Sciatic nerve (tissue), 2 donors: Measurements from ENCODE around the gene PLAAT4. TPM values are rescaled to one million over a fixed set of nuclear protein-coding genes. Genes with fewer than 3 reads are reported as not detected.
"Not testable (repeated sequence)": the region's sequence is repeated elsewhere in the genome, so short reads cannot be mapped to it uniquely, and the experiment has no call there.

Source experiments
- ATAC-seq: fragments of 200-7000 bp; cut with Tn5 transposase; one replicate; pipeline ENCODE4 v1.9.1; 2020; ENCODE audit warnings: mild to moderate bottlenecking, moderate library complexity
- DNase-seq: peaks from one replicate; pipeline ENCODE4 v3.0.0-alpha.2; 2020; ENCODE audit warnings: low spot score
- intact Hi-C: fragments of 100-400 bp; cut with DNase I; formaldehyde crosslinking; loops from one replicate; pipeline ENCODE4 v1.14.2; 2022
- total RNA-seq: library from RNA; stranded (reverse); fragmentation: NEBNext Ultra II Directional; extraction: Animal tissue kit (Norgen Biotek cat#: 25700); gene quantifications from one replicate; pipeline ENCODE4 v1.2.1, GENCODE V29; 2021
- donor health status: DM: no; HTN: no; CAD: no.
- donor health status: DM: no; HTN: no; CAD: no.

PLAAT4 gene
- total RNA-seq, 1 donor from 2014 or later: 36.7 TPM

GRCh38 chr11:63560506-63561180, 24.0 kb downstream of the PLAAT4 start:
- DNase-seq (no peak), ATAC-seq (peak; percentile 31)
- intact Hi-C loops: no loop called here

- intact Hi-C loops: no loop called here
- DNase-seq: no peak
Observed at GRCh38 chr11:63563201-63564055, 26.8 kb downstream of the PLAAT4 start, which contains the start of gene PLAAT2. Gene PLAAT2, minus strand, starts transcription at chr11:63563379. Its CDS starts 55 bp downstream, at chr11:63563324.

GRCh38 chr11:63564056-63564774, 27.6 kb downstream of the PLAAT4 start:
- intact Hi-C loops: no loop called here
- ATAC-seq: no peak
- no peak for DNase-seq

More at GRCh38 chr11:63563201-63564055, 26.8 kb downstream of the PLAAT4 start, which contains the start of gene PLAAT2:
- no peak for ATAC-seq

- intact Hi-C loops: no loop called here
- DNase-seq: no peak
- no peak for ATAC-seq
Observed at GRCh38 chr11:63564784-63565350, 28.3 kb downstream of the PLAAT4 start.

- intact Hi-C loops: no loop called here
- peak; percentile 89 for ATAC-seq
- DNase-seq: no peak
Observed at GRCh38 chr11:63567044-63567840, 30.6 kb downstream of the PLAAT4 start.

- DNase-seq: no peak
- no peak for ATAC-seq
- intact Hi-C loops: no loop called here
Observed at GRCh38 chr11:63569570-63569969, 33.0 kb downstream of the PLAAT4 start.

GRCh38 chr11:63572026-63572688, 35.5 kb downstream of the PLAAT4 start:
- no peak for DNase-seq
- intact Hi-C loops: no loop called here
- no peak for ATAC-seq

- ATAC-seq (peak; percentile 85), DNase-seq (peak; percentile 64)
- intact Hi-C loops: no loop called here
Observed at GRCh38 chr11:63573881-63574855, 37.6 kb downstream of the PLAAT4 start.

- ATAC-seq: peak; percentile 90
- no peak for DNase-seq
- intact Hi-C loops: no loop called here
Observed at GRCh38 chr11:63574856-63575602, 38.4 kb downstream of the PLAAT4 start.

GRCh38 chr11:63578882-63579281, 42.3 kb downstream of the PLAAT4 start:
- ATAC-seq, DNase-seq, intact Hi-C loops: not testable (repeated sequence)

- intact Hi-C loops, ATAC-seq, DNase-seq: not testable (repeated sequence)
Observed at GRCh38 chr11:63581224-63581623, 44.6 kb downstream of the PLAAT4 start.

GRCh38 chr11:63583357-63583677, 46.7 kb downstream of the PLAAT4 start:
- intact Hi-C loops: loop anchor here (1.0 kb wide), 1 partner anchor 21 kb away; no protein-coding TSS in a partner anchor
- ATAC-seq: peak; percentile 92
- DNase-seq: no peak

- DNase-seq (no peak), ATAC-seq (no peak)
- intact Hi-C loops: no loop called here
Observed at GRCh38 chr11:63586451-63587166, 50.0 kb downstream of the PLAAT4 start.

GRCh38 chr11:63589000-63589399, 52.4 kb downstream of the PLAAT4 start:
- intact Hi-C loops: no loop called here
- ATAC-seq (peak; percentile 39), DNase-seq (no peak)

GRCh38 chr11:63590024-63590788, 53.6 kb downstream of the PLAAT4 start:
- DNase-seq: no peak
- no peak for ATAC-seq
- intact Hi-C loops: no loop called here
